DMS114 treated with DMSO at 0.1 percent for 48 hours (cell line): ENCODE results near the gene DERL2.

Experiments
- DNase-seq: peaks from one replicate; lab custom pipeline; 2025; ENCODE audit not compliant: unreplicated experiment; lab: John Stamatoyannopoulos, UW

Gene DERL2

DNA sequence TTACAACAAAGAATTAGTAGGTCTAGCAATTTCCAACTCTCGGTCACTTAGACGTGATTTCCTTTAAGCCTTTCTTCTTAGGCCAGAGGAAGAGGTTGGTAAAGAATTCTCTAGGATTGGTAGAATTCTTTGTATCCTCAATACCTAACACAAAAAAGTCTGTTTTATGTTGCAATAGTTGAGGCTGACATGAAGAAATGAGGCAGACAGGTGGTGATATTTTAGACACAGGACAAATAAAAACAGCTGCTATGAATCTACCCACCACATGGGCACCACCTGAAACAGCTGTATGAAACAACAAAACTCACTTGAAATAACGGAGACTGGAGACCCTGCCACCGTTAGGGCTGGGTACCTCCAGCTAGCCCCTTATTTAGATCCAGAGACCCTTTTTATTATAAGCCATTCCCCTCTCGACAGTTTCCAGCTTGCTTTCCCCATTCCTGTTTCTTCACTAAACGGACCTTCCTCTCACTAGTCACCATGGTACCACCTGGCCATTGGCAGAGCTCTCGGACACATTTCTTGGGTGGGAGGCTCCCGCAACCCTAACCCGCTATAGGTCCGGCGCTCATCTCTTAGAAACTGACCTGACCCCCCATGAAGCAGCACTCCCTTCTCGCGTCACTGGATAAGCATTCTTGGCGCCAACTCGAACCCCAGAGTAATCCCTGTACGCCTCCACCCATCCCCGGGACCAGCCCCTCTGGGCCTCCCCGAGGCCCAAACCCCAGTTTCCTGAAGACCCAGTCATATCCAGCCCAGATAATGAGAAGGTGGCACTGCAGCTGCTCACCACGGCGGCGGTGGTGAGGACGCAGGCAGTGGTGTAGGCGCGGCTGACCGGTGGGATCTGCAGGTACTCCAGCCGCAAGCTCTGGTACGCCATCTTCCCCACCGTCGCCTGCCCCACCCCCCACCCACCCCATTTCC is at the start of gene DERL2:
Gene DERL2, minus strand, starts transcription at position 909 of the 936 bp plus-strand sequence. Its CDS starts 17 bp downstream, at position 892.
- peak; percentile 34 for DNase-seq

DNA sequence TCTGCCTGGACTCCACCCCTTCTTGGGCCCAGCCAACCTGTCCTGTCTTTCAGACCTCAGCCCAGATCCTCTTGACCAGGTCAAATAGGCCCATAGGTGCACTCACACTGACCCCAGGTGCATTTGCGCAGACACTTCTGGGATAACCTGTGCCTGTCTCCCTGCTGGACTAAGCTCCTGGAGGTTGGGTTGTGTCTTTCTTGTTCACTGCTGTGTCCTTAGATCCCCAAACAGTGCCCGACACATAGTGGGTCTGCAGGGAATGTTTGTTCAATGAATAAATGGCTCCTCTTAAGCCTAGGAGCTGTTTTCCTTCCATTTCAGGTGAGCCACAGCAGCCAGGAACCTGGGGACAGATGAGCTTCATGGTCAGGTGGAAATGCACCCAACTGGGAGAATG is 49.5 kb upstream of the DERL2 start:
- no peak for DNase-seq

DNA sequence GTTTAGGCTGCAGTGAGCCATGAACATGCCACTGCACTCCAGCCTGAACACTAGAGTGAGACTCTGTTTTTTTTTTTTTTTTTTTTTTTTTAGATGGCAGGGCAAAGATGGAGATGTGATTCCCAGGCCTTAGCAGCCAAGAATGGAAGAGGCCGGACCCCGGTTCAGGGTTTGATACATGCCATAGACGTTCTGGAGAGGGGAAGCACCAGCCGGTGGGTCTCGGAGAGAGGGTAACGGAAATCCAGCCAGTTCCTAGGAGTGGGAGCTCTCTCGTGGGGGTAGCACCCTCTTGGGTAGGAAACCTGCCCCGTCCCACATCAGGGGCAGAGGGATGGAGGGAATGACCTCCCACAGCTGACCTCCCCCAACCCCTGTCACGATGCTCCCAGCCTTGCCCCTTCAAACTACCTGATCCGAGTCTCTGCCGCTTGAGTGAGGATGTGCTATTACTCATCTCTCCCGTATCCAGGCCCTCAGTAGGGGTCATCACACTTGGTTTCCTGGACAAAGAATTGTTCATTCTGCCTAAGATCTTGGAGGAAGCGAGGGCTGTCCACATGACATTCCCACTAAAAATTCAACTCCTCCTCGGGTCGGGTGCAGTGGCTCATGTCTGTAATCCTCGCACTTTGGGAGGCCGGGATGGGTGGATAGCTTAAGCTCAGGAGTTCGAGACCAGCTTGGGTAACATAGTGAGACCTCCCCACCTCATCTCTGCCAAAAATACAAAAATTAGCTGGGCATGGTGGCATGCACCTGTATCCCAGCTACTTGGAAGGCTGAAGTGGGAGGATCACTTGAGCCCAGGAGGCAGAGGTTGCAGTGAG is 47.7 kb upstream of the DERL2 start:
- DNase-seq, result no peak

DNA sequence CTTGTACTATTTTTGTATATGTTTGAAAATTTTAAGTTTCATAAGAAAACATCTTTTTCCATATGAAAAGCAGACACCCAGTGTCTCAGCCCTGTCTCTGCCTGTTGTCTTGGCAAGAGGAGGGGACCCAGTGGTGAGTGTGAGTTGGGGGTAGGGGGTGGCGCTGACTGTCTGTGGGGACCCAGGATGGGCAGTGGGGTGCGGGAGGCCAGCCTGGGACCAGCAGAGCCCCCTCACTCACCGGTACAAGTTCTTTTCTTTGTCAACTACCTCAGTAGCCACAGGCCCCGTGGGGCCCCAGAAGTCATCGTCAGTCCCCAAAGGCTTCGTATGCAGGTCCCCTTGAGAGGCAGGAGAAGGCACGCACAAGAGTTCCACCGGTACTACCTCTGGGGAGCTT is 46.6 kb upstream of the DERL2 start:
- DNase-seq, result no peak

DNA sequence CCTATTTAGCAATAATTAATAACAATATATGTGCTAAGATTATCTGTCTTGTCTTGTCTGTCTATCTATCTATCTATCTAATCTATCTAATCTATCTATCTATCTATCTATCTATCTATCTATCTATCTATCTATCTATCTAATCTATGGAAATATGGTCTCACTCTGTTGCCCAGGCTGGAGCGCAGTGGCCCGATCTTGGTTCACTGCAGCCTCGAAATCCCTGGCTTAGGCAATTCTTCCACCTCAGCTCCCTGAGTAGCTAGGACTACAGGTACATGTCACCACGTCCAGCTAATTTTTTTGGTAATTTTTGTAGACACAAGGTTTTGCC is 45.1 kb upstream of the DERL2 start:
- DNase-seq, result no peak

DNA sequence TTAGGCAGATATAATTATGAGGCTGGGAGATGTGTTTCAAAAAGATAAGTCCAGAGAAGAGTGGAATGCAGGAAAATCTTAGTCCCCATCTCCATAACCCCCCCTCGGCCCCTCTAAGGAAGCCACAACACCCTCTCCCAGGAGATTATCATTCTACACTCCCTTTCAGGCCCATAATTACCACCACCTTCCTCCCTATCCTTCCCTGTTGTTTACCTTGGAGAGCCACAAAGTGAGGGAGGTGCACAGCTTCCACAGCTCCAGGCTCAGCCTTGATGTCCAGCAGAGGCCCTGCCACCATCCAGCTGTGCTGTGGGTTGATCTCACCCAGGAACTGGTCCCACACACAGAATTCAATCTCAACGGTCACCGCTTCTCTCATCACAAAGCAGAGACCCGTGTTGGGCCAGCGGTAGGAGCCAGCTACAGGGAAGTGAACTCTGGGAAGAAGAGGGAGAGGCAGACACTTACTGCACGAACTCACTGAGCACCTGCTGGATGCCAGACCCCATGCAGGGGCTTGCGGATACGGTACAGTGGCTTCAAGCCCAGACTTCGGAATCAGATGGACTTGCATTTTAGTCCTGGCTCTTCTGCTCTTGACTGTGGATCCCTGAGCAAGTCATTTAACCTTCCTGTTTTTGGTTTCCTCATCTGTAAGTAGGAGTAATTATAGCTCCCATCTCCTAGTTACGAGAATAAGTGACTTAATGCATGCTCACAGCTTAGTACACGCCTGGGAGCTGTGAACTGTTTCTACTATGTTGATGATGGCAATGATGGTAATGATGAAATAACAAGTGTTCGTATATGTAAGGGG is 44.5 kb upstream of the DERL2 start:
- DNase-seq, result no peak

DNA sequence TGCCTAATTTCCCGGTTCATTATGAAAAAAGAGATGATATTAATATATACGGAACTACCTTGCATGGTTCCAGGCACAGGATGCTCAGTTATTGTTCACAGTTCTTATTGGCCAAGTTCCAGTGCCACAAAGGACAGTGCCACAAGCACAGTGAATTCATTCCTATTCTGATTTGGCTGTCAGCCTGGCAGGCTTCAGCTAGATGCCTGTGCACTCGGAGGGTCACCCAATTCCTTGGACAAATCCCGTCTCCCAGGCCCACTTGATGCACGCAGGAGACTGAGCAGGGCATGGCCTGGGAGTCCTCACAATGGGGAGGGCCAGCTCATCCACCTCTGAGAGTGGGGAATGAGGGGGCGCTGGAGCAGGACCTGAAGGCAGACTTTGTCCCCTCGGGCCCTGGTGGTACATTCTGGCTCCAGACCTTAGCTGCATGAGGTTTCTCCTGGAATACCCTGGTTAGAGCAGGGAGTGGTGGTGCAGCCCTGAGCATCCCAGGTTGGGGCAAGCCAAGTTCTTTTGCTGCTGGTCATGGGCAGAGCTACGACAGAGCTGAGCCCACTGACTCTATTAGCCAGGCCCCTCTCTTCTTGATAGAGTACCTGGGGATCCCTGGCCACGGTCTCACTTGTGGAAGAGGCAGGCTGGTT is 41.7 kb upstream of the DERL2 start:
- no peak for DNase-seq

DNA sequence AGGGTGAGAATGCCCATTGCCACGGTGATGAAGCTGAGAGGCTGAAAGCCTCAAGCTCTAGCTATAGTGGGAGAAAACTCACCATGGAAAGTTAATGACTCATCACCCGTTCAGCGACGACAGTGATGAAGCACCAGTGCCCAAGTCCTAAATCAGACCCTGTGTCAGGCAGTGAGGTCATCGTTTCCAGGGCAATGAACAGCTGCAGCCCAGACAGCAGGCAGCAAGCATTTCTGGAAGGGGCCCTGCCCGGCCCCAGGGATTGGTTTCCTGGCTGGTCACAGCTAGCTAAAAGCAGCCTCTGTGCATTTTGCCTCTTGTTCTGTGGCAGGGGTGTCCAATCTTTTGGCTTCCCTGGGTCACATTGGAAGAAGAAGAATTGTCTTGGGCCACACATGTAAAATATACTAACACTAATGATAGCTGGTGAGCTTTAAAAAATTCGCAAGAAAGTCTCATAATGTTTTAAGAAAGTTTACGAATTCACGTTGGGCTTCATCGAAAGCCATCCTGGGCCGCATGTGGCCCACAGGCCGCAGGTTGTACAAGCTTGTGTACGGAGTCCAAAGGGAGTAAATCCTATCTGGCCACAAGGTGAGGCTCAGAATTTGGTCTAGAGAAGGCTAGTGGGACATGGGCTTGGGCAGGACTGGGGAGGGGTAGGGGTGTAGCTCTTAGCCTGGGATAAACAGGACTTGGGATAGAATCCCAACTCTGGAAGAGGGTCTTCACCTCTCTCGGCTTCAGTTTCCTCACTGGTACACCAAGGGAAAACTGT is 41.0 kb upstream of the DERL2 start:
- no peak for DNase-seq

DNA sequence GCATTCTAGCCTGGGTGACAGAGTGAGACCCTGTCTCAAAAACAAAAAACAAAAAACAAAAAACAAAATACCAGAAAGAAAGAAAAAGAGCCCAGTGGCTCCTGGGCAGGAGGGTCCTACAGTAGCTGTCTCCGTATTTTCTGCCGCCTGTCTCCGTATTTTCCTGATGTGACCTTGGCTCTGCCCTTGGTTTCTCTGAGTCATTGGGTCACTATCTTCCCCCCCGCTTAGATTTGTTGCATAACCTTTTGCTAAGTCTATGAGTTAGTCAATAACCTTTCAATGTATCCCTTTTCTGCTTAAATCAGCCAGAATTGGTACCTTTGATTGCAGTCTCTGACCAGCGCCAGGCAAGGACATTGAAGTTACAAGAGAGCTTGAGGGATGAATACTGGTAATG is 37.3 kb upstream of the DERL2 start:
- DNase-seq, result no peak

DNA sequence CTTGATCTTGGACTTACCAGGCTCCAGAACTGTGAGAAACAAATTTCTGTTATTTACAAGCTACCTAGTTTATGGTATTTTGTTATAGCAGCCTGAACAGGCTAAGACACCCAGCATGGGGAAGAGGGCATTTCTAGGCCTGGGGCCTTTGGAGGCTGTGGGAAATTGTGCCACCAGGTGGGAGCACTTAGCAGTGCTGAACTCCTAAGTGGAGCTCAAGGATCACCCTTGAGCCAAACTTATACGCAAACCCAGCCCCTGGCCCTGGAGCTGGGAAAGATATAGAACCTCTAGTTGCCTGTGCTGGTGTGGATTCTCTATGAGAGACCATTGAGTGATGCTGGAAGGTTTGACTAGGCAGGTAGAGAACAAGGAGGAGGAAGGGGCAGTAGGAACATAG is 36.5 kb upstream of the DERL2 start:
- DNase-seq, result no peak

DNA sequence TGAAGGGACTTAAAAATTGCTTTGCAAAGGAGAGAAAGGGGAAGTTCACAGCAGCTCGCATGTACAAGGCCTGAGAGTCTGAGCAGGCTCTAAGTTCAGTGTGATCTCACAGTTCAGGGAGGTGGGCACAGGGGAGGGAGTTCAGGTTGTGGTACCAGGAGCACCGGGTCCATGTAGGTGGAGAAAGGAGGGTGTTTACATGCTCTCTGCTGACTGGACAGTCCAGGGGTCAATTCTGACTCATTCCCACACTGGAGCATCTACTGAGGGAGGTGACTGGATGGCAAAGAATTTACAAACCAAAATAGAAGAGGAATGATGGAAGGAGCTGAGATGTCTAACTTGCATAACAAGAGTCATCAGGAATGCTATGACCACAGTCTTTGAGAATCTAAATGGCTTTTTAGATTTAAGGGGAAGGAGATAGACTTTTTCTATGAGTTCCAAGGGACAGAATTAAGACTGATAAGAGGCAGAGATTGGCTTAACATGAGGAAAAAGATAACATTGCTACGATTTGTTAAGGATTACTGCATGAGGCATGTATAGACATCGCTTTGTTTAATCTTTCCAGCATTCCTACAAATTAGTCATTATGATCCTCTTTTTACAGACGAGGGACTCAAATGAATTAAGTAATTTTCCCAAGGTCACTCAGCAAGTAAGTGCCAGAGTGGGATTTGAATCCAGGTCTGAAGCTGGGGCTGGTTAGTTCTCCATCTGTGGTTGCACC is 30.2 kb upstream of the DERL2 start:
- DNase-seq, result no peak

DNA sequence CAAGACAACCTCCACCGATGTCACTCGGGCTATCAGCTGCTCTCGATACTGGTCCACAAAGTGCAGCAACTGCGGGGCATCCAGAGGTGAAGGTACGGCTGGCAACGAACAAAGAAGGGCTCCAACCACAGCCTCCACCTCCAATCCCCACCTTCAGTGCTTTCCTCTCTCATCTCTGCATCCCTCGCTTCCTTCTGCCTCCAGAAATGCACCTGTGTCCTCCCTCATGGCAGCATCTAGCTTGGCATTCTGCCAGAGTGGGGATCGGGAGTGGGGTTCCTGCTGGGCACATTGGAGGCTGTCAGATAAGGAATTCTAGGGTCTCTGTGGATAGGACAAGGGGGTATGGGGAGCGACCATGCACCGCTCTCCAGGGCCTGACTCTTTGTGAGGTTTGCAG is 29.0 kb upstream of the DERL2 start:
- DNase-seq, result no peak

DNA sequence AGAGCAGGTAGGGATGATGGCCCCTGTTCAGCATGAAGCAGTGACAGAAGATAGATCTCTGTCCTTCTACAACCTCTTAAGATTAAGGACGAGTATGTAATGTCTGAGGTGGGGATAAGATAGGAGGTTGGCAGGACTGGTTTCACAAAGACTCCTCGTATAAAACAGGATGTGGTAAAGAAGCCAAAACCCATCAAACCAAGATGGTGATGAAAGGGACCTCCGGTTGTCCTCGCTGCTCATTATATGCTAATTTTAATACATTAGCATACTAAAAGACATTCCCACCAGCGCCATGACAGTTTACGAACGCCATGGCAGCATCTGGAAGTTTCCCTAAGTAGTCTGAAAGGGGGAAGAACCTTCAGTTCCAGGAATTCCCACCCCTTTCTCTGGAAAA is 27.6 kb upstream of the DERL2 start:
- DNase-seq, result no peak

DNA sequence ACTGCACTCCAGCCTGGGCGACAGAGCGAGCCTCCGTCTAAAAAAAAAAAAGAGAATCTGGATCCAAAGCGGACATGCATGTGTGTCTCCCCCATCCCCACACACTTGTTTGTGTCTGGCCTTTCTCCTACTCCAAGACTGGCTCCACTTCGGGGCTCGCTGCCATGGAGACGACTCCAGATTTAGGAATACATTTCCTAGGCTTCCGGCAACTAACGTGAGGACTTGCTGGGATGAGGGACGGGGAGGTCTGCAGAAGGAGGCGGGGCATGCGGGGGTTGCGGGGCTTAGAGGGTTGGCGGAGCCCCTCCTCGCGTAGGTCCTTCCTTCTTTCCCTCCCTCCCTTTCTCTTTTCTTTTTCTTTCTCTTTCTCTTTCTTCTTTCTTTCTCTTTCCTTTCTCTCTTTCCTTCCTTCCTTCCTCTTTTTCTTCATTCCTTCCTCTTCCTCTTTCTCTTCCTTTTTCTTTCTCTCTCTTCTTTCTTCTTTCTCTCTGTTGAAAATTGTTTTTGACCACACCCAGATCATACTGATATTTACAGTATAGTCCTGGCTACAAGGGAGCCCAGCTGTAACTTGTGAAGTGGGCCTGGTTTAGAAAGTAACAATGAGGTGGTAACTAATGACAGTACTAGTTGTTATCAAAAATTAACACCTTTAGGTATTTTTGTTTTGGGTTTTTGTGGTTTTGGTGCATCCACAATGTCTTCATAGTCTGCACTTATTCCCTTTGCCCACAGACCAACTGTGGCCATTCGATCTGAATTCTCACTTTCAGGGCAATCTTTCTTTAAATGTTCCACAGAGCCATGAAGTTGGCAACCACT is 25.6 kb upstream of the DERL2 start:
- DNase-seq, result no peak

DNA sequence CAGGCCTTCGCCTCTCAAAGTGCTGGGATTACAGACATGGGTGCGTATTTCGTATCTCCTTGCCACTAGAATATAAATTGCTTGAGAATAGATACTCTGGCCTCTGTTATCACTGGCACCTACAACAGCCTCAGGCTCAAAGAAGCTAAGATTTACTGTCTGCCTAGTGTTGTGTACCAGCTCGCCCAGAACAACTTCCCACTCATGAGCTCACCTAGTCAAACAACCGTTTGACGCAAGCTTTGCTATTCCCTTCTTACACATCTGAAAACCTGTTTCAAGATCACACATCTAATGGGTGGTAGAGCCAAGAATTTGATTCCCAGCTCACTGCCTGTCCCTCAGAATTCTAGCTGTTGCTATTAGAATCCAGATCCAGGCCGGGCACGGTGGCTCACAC is 24.8 kb upstream of the DERL2 start:
- no peak for DNase-seq

DNA sequence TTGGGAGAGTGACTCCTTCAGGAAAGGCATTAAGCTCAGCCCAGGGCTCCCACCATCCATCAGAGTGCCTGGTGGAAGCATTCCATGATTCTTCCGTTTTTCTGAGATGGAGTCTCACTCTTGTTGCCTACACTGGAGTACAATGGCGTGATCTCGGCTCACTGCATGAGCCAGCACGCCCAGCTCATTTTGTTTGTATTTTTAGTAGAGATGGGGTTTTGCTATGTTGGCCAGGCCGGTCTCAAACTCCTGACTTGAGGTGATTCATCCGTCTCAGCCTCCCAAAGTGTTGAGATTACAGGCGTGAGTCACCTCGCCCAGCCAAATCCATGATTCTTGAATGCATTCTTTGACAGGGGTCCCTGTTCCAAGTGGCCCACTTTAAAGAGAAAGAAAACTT is 23.5 kb upstream of the DERL2 start:
- DNase-seq, result no peak

DNA sequence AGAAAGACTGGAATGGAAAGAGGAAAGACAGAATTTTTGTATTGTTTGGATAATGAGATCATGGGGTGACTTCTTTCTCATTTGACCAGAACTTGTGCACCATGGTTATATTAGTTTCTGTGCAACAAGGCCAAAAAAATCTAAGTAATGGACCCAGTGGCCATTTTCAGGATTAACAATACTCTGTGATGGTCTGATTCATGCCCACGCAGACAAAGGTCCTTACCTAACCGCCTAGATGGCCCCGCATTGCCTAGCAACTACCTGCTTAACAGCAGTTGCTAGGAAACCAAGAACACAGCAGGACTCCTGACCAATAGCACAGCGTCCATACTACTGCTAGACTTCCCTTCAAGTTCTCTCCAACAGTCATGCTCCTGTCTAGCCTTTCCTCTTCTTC is 22.8 kb upstream of the DERL2 start:
- no peak for DNase-seq

DNA sequence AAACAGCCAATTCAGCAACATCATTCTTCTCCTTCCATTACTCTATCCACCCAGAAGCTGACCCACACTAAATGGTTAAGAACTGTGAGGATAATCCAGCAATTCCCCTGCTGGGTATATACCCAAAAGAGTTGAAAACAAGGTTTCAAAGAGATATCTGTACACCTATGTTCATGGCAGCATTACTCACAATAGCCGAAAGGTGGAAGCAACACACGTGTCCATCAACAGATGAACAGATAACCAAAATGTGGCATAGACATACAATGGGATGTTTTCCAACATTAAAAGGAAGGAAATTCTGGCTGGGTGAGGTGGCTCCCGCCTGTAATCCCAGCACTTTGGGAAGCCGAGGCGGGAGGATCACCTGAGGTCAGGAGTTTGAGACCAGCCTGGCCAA is 20.3 kb upstream of the DERL2 start:
- DNase-seq, result no peak

DNA sequence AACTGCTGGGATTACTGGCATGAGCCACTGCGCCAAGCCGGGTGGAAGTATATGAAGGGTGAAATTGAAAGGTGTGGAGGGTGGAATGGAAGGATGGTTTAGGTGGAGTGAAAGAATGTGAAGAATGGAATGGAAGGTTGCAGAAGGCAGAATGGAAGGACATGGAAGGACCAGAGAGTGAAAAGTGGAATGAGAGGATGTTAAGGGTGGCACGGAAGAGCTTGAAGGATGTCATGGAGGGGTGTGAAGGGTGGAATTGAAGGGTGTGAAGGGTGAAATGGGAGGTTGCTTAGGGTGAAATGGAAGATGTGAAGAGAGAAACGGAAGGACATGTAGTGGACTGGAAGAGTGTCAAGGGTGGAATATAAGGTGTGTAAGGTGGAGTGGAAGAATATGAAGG is 16.6 kb upstream of the DERL2 start:
- no peak for DNase-seq
